HepG2 (cell line): ENCODE results near the gene TMCO2. TPM values are rescaled to one million over a fixed set of nuclear protein-coding genes. Genes with fewer than 3 reads are reported as not detected.

Source experiments
- FOXA1 ChIP-seq, 2 experiments: fragments of 450-650 bp in 1 of 2; sonication (generic) in 1 of 2; formaldehyde crosslinking in 1 of 2; IDR thresholded peaks; 2 replicates each; pipeline versions ENCODE4 v1.4.0 to v1.6.1; 2016 to 2020; ENCODE audit warnings: missing genetic modification reagents in 1 of 2
- GATAD1 ChIP-seq: IDR thresholded peaks from 2 replicates; pipeline ENCODE4 v1.6.1; 2016; ENCODE audit warnings: missing genetic modification reagents, missing compliant biosample characterization
- KIAA2018 ChIP-seq: sonication (generic); formaldehyde crosslinking; IDR thresholded peaks from 2 replicates; pipeline ENCODE4 v1.5.0; 2020; ENCODE audit warnings: mild to moderate bottlenecking, missing genetic modification reagents, borderline replicate concordance
- NAIF1 ChIP-seq: sonication (generic); formaldehyde crosslinking; IDR thresholded peaks from 2 replicates; pipeline ENCODE4 v1.5.0; 2020; ENCODE audit warnings: mild to moderate bottlenecking, missing genetic modification reagents, borderline replicate concordance
- PRMT3 ChIP-seq: sonication (generic); formaldehyde crosslinking; IDR thresholded peaks from 2 replicates; pipeline ENCODE4 v1.8.1; 2022; ENCODE audit warnings: low read depth, mild to moderate bottlenecking, moderate library complexity, missing genetic modification reagents, borderline replicate concordance
- SMAD1 ChIP-seq: sonication (generic); formaldehyde crosslinking; IDR thresholded peaks from 2 replicates; pipeline ENCODE4 v1.4.0; 2020; ENCODE audit warnings: missing genetic modification reagents, low read depth, mild to moderate bottlenecking, borderline replicate concordance
- YY1 ChIP-seq: IDR thresholded peaks from 2 replicates; pipeline ENCODE4 v1.6.1; 2011; ENCODE audit warnings: low read length, low read depth, moderate library complexity, mild to moderate bottlenecking; ENCODE audit not compliant: insufficient read depth, insufficient replicate concordance
- ZEB1 ChIP-seq: IDR thresholded peaks from 2 replicates; pipeline ENCODE4 v1.6.1; 2012; ENCODE audit warnings: mild to moderate bottlenecking, low read depth, inconsistent platforms; ENCODE audit not compliant: insufficient replicate concordance
- ZNF205 ChIP-seq: IDR thresholded peaks from 2 replicates; pipeline ENCODE4 v1.6.1; 2018; ENCODE audit warnings: missing biosample characterization, missing genetic modification reagents
- ZNF333 ChIP-seq: sonication (generic); formaldehyde crosslinking; IDR thresholded peaks from 2 replicates; pipeline ENCODE4 v1.4.0; 2020; ENCODE audit warnings: mild to moderate bottlenecking, missing genetic modification reagents, borderline replicate concordance
- ZNF367 ChIP-seq: sonication (generic); formaldehyde crosslinking; IDR thresholded peaks from 2 replicates; pipeline ENCODE4 v1.4.0; 2020; ENCODE audit warnings: missing genetic modification reagents, borderline replicate concordance
- ZNF382 ChIP-seq: sonication (generic); formaldehyde crosslinking; IDR thresholded peaks from 2 replicates; pipeline ENCODE4 v1.5.0; 2020; ENCODE audit warnings: missing genetic modification reagents, mild to moderate bottlenecking, borderline replicate concordance
- ZNF430 ChIP-seq: sonication (generic); formaldehyde crosslinking; IDR thresholded peaks from 2 replicates; pipeline ENCODE4 v1.9.0; 2021; ENCODE audit warnings: mild to moderate bottlenecking, missing genetic modification reagents
- ZNF513 ChIP-seq: sonication (generic); formaldehyde crosslinking; conservative IDR thresholded peaks from 2 replicates; pipeline ENCODE4 v1.5.0; 2020; ENCODE audit warnings: missing genetic modification reagents
- ZNF850 ChIP-seq: sonication (generic); formaldehyde crosslinking; conservative IDR thresholded peaks from 2 replicates; pipeline ENCODE4 v1.9.0; 2021; ENCODE audit warnings: mild to moderate bottlenecking, missing genetic modification reagents
- polyA plus RNA-seq, 8 experiments: library from polyadenylated mRNA; depleted of rRNA in 3 of 8; stranded (reverse) in 7 of 8; unstranded in 1 of 8; fragments of >200 nt; fragmentation: Illumina TruSeq in 4 of 8; extraction: Trizol in 4 of 8; gene quantifications; 2 replicates each; pipeline versions ENCODE4 v1.2.1 to v1.2.3, GENCODE V29; 2011 to 2016; ENCODE audit warnings: low read depth in 4 of 8, missing spikeins in 1 of 8, mixed read lengths in 1 of 8; ENCODE audit not compliant: insufficient read depth in 1 of 8
- total RNA-seq, 5 experiments: library from RNA; depleted of rRNA; stranded (reverse); fragments of >200 nt; fragmentation: Illumina TruSeq; extraction: Trizol; gene quantifications; 2 replicates each; pipeline ENCODE4 v1.2.3, GENCODE V29; 2016; ENCODE audit warnings: low read depth in 1 of 5

TMCO2 gene
- total and polyA plus RNA-seq, 2 of the 13 experiments (the other 11 are each of a cell fraction or from before 2014, with no cell fraction given): not detected

GRCh38 chr1:40257688-40258444 is 10.1 kb downstream of the TMCO2 start, which contains the start of gene ZMPSTE24 (continued):
- TF ChIP-seq SMAD1 (CRISPR knock-in tag) (peak; percentile 86), PRMT3 (no peak), ZNF367 (CRISPR knock-in tag) (no peak), ZNF513 (CRISPR knock-in tag) (no peak), ZNF333 (CRISPR knock-in tag) (no peak), ZNF850 (CRISPR knock-in tag) (0 out of 2 replicates have a peak, but pooled peaks have one; percentile 85), ZNF205 (CRISPR knock-in tag) (peak; percentile 94), FOXA1 (IDR thresholded peaks at IDR 0.05) (no peak), FOXA1 (CRISPR knock-in tag; IDR thresholded peaks at IDR 0.05) (peak; percentile 44), ZNF382 (CRISPR knock-in tag) (no peak), ZNF430 (CRISPR knock-in tag) (peak; percentile 18; the same call in 1 of the 2 replicates), KIAA2018 (CRISPR knock-in tag) (no peak), YY1 (peak; percentile 84), GATAD1 (CRISPR knock-in tag) (peak; percentile 97), NAIF1 (CRISPR knock-in tag) (peak; percentile 90; the same call in 1 of the 2 replicates), ZEB1 (no peak)
